DMS153 treated with DMSO at 0.1 percent for 48 hours (cell line): ENCODE data around the gene HOXA11.

Experiments
- DNase-seq: peaks from one replicate; lab custom pipeline; 2025; ENCODE audit not compliant: unreplicated experiment; lab: John Stamatoyannopoulos, UW

The HOXA11 gene

GRCh38 chr7:27159266-27160144 lies 25.5 kb downstream of the HOXA11 start:
- DNase-seq: no peak

GRCh38 chr7:27158436-27159265 lies 26.4 kb downstream of the HOXA11 start:
- DNase-seq: no peak

- no peak for DNase-seq
Measured at GRCh38 chr7:27157702-27158431, 27.2 kb downstream of the HOXA11 start.

GRCh38 chr7:27156916-27157701 lies 27.9 kb downstream of the HOXA11 start:
- no peak for DNase-seq

GRCh38 chr7:27156508-27156898 lies 28.5 kb downstream of the HOXA11 start, which contains the start of gene HOXA7:
TSS of gene HOXA7 (minus strand) at chr7:27156675. CDS start at chr7:27156545, 130 bp downstream.
- no peak for DNase-seq

- no peak for DNase-seq
Measured at GRCh38 chr7:27155816-27156507, 29.1 kb downstream of the HOXA11 start.

GRCh38 chr7:27154901-27155815 lies 29.9 kb downstream of the HOXA11 start:
- DNase-seq: peak; percentile 30

- DNase-seq: no peak
Measured at GRCh38 chr7:27154369-27154768, 30.7 kb downstream of the HOXA11 start.

- no peak for DNase-seq
Measured at GRCh38 chr7:27153526-27153925, 31.5 kb downstream of the HOXA11 start.

- DNase-seq: no peak
Measured at GRCh38 chr7:27152816-27153442, 32.1 kb downstream of the HOXA11 start.

GRCh38 chr7:27151931-27152815 lies 32.9 kb downstream of the HOXA11 start, which contains the start of gene HOXA3:
TSS of gene HOXA3 (minus strand) at chr7:27152583. CDS start at chr7:27110640, 41,943 bp downstream.
- DNase-seq: no peak

GRCh38 chr7:27151341-27151930 lies 33.6 kb downstream of the HOXA11 start:
- DNase-seq: no peak

- DNase-seq: peak; percentile 88
Measured at GRCh38 chr7:27150568-27151340, 34.3 kb downstream of the HOXA11 start.

GRCh38 chr7:27149842-27150567 lies 35.0 kb downstream of the HOXA11 start:
- DNase-seq: no peak
